DOHH2 (cell line): ENCODE measurements around the gene SUPT6H.

Experiments
- H3F3A ChIP-seq: fragments of 200-600 bp; sonication (generic), shearing (Covaris generic); 2 replicates; pipeline ENCODE4 v1.6.0; 2016; ENCODE audit warnings: antibody characterized with exemption, mild to moderate bottlenecking; ENCODE audit not compliant: control insufficient read depth, insufficient read depth
- H3K27ac ChIP-seq: fragments of 200-600 bp; sonication (generic); 2 replicates; pipeline ENCODE4 v1.5.1; 2014; ENCODE audit warnings: low read depth, mild to moderate bottlenecking, low read length, moderate library complexity
- H3K27me3 ChIP-seq: fragments of 200-600 bp; sonication (generic); 2 replicates; pipeline ENCODE4 v1.6.1; 2014; ENCODE audit warnings: mild to moderate bottlenecking, low read length, mixed read lengths; ENCODE audit not compliant: control insufficient read depth
- H3K36me3 ChIP-seq: fragments of 200-600 bp; sonication (generic); 2 replicates; pipeline ENCODE4 v1.6.1; 2014; ENCODE audit warnings: mild to moderate bottlenecking, low read length, moderate library complexity, mixed read lengths; ENCODE audit not compliant: control insufficient read depth
- H3K4me1 ChIP-seq: fragments of 200-600 bp; sonication (generic); 2 replicates; pipeline ENCODE4 v1.6.1; 2014; ENCODE audit warnings: mild to moderate bottlenecking, low read length, mixed read lengths; ENCODE audit not compliant: control insufficient read depth
- H3K4me2 ChIP-seq: fragments of 200-600 bp; sonication (generic); 2 replicates; pipeline ENCODE4 v1.6.0; 2014; ENCODE audit warnings: mild to moderate bottlenecking, low read length, moderate library complexity
- H3K4me3 ChIP-seq: fragments of 200-600 bp; sonication (generic); 2 replicates; pipeline ENCODE4 v1.5.1; 2014; ENCODE audit warnings: mild to moderate bottlenecking, low read length, mixed read lengths
- H3K79me2 ChIP-seq: fragments of 200-600 bp; sonication (generic); 2 replicates; pipeline ENCODE4 v1.6.1; 2014; ENCODE audit warnings: mild to moderate bottlenecking, low read length, mixed read lengths; ENCODE audit not compliant: control insufficient read depth
- H3K9me2 ChIP-seq: fragments of 200-600 bp; sonication (generic); replicated peaks from 2 replicates; pipeline ENCODE4 v1.6.1; 2014; ENCODE audit warnings: mild to moderate bottlenecking, low read length, mixed read lengths; ENCODE audit not compliant: control insufficient read depth
- H3K9me3 ChIP-seq: fragments of 200-600 bp; sonication (generic); 2 replicates; pipeline ENCODE4 v1.6.1; 2014; ENCODE audit warnings: antibody characterized with exemption, low read length, mixed read lengths; ENCODE audit not compliant: control insufficient read depth, insufficient read depth
- H4K20me1 ChIP-seq: fragments of 200-600 bp; sonication (generic); 2 replicates; pipeline ENCODE4 v1.6.0; 2014; ENCODE audit warnings: low read depth, mild to moderate bottlenecking, antibody characterized with exemption, low read length, moderate library complexity; ENCODE audit not compliant: control insufficient read depth, insufficient read depth
- EZH2phosphoT487 ChIP-seq: fragments of 200-600 bp; sonication (generic); IDR thresholded peaks from 2 replicates; pipeline ENCODE4 v1.6.1; 2017; ENCODE audit warnings: borderline replicate concordance, mild to moderate bottlenecking, antibody characterized with exemption, low read length, moderate library complexity, mixed read lengths
- TF ChIP-seq, protein P1 (sequence below): fragments of 200-600 bp; sonication (generic); IDR thresholded peaks from one replicate; pipeline ENCODE4 v1.5.1; 2014; ENCODE audit warnings: antibody characterized with exemption, mild to moderate bottlenecking, low read depth, low read length; ENCODE audit not compliant: poor library complexity, severe bottlenecking

SUPT6H gene

GRCh38 chr17:28623696-28624095, 38.3 kb upstream of the SUPT6H start:
- no peak overlapping the region for H3K4me3 ChIP-seq
- no peaks in the 10 kb centered on the region; the same call in 1 of the 2 replicates for H4K20me1 ChIP-seq
- no peaks in the 10 kb centered on the region for H3F3A ChIP-seq
- H3K79me2 ChIP-seq: no peaks in the 10 kb centered on the region
- no peak for TF ChIP-seq EZH2phosphoT487
- TF ChIP-seq, protein P1, sequence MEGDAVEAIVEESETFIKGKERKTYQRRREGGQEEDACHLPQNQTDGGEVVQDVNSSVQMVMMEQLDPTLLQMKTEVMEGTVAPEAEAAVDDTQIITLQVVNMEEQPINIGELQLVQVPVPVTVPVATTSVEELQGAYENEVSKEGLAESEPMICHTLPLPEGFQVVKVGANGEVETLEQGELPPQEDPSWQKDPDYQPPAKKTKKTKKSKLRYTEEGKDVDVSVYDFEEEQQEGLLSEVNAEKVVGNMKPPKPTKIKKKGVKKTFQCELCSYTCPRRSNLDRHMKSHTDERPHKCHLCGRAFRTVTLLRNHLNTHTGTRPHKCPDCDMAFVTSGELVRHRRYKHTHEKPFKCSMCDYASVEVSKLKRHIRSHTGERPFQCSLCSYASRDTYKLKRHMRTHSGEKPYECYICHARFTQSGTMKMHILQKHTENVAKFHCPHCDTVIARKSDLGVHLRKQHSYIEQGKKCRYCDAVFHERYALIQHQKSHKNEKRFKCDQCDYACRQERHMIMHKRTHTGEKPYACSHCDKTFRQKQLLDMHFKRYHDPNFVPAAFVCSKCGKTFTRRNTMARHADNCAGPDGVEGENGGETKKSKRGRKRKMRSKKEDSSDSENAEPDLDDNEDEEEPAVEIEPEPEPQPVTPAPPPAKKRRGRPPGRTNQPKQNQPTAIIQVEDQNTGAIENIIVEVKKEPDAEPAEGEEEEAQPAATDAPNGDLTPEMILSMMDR: no peak
- H3K9me2 ChIP-seq: no peaks in the 10 kb centered on the region
- no peaks in the 10 kb centered on the region for H3K9me3 ChIP-seq
- H3K36me3 ChIP-seq: peaks cover 90% of the 10 kb centered on the region
- no peak overlapping the region for H3K27ac ChIP-seq
- no peaks in the 10 kb centered on the region for H3K4me1 ChIP-seq
- no peak overlapping the region for H3K4me2 ChIP-seq
- H3K27me3 ChIP-seq: no peaks in the 10 kb centered on the region

DNA sequence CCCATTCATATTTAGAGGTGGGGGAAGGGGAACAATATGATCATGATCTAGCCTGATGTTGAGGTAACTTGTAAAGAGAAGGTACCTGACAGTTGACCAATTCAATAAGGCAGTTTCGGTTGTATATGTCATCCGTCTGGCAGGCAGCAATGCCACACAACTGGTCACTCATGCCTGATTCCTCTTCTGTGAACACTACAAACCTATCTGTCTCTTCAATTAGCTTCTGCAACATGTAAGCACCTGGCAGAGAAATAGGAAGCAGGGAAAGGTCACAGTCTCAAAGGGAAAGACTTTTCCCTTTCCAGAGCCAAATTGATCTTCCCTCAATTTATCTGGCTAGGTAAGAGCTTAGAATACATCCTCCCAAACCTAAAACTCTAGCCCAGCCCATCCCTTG, 37.9 kb upstream of the SUPT6H start:
- no peaks in the 10 kb centered on the region for H3K4me1 ChIP-seq
- no peaks in the 10 kb centered on the region for H3K9me3 ChIP-seq
- no peak overlapping the region for H3K27ac ChIP-seq
- H3K9me2 ChIP-seq: no peaks in the 10 kb centered on the region
- no peaks in the 10 kb centered on the region for H3K79me2 ChIP-seq
- H4K20me1 ChIP-seq: no peaks in the 10 kb centered on the region; the same call in 1 of the 2 replicates
- H3K36me3 ChIP-seq: peaks cover 85% of the 10 kb centered on the region
- H3K4me3 ChIP-seq: no peak overlapping the region
- H3K4me2 ChIP-seq: no peak overlapping the region
- H3F3A ChIP-seq: no peaks in the 10 kb centered on the region
- H3K27me3 ChIP-seq: no peaks in the 10 kb centered on the region
- TF ChIP-seq, protein P1: no peak
- no peak for TF ChIP-seq EZH2phosphoT487

- no peaks in the 10 kb centered on the region for H3K79me2 ChIP-seq
- no peaks in the 10 kb centered on the region for H3K9me3 ChIP-seq
- no peak overlapping the region for H3K4me3 ChIP-seq
- H3K9me2 ChIP-seq: no peaks in the 10 kb centered on the region
- no peak overlapping the region for H3K4me2 ChIP-seq
- H3K36me3 ChIP-seq: peaks cover 79% of the 10 kb centered on the region
- no peaks in the 10 kb centered on the region for H3F3A ChIP-seq
- H4K20me1 ChIP-seq: no peaks in the 10 kb centered on the region; the same call in 1 of the 2 replicates
- H3K27ac ChIP-seq: no peak overlapping the region
- no peaks in the 10 kb centered on the region for H3K4me1 ChIP-seq
- TF ChIP-seq, protein P1: no peak
- TF ChIP-seq EZH2phosphoT487: no peak
- no peaks in the 10 kb centered on the region for H3K27me3 ChIP-seq
These were observed 35.2 kb upstream of the SUPT6H start for GRCh38 chr17:28626818-28627217.
